PFSK-1 (cell line): Measurements from ENCODE around the gene SNRNP48.

Experiments used
- FOXP2 ChIP-seq: optimal IDR thresholded peaks from 2 replicates; pipeline ENCODE3; 2011; ENCODE audit warnings: borderline replicate concordance, control low read depth, inconsistent platforms; ENCODE audit not compliant: insufficient read depth; ENCODE audit errors: extremely low read length, extremely low read depth
- POLR2AphosphoS5 ChIP-seq: IDR thresholded peaks from 2 replicates; pipeline ENCODE4 v1.6.1; 2012; ENCODE audit warnings: low read depth, mild to moderate bottlenecking, control low read depth, low read length, moderate library complexity
- REST ChIP-seq, 2 experiments: IDR thresholded peaks; 2 replicates each; pipeline versions ENCODE4 v1.6.1 to v1.8.0; 2011 to 2012; ENCODE audit warnings: low read depth in 2 of 2, low read length in 2 of 2, control low read depth in 1 of 2, inconsistent platforms in 1 of 2, mild to moderate bottlenecking in 1 of 2, moderate library complexity in 1 of 2; ENCODE audit not compliant: insufficient read depth in 1 of 2
- SIN3A ChIP-seq: IDR thresholded peaks from 2 replicates; pipeline ENCODE4 v1.6.1; 2012; ENCODE audit warnings: mild to moderate bottlenecking, low read length, moderate library complexity, borderline replicate concordance; ENCODE audit not compliant: insufficient read depth
- TAF1 ChIP-seq: IDR thresholded peaks from 2 replicates; pipeline ENCODE4 v1.6.1; 2012; ENCODE audit warnings: low read length, control low read depth, borderline replicate concordance; ENCODE audit not compliant: insufficient read depth

The SNRNP48 gene

DNA sequence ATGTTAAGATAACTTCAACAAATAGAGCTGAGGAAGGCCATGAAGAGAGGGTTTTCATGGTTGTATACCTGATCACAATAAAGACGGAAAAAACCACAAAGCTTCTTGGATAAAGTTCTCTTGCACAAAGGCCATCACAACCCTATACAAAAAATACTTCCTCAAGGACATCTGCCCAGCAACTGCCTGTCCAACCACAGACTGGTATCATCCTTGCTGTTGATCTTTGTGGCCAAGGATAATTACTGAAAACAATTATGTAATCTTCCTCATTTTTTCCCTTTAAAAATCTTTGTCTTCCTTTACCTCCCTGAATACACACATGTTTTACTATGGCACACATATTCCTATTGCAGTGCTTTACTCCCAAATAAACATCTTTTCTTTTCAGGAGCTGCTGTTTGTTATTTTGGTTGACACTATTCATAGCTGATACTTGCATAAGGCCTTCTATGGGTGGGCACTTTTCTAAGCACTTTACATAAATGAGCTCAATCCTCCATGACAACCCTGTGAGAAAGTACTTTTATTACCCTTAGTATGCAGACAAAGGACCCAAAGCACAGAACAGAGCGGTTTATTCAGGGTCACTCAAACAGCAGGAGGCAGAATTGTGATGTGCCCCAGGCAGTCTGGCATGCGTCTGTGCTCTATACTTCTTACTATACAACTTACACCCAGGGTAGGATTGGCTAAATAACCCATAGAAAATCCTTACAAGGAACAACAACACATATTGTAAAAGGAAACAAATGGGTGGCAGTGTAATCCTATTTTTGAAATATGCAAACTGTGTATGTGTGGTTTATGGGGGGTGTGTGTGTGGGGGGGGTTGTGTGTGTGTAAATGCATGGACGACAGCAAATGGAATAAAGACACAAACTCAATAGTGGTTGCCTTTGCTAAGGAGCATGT, 35.1 kb downstream of the SNRNP48 start:
- TF ChIP-seq TAF1 = no peak
- TF ChIP-seq FOXP2 = no peak
- TF ChIP-seq SIN3A = no peak
- TF ChIP-seq POLR2AphosphoS5 = no peak
- no peak for TF ChIP-seq REST (IDR thresholded peaks at IDR 0.05; ENCODE audit: insufficient read depth in 1 of 2, low read depth in 2 of 2, low read length in 2 of 2)

GRCh38 chr6:7628479-7628878, 38.5 kb downstream of the SNRNP48 start:
- TF ChIP-seq SIN3A = no peak
- no peak for TF ChIP-seq POLR2AphosphoS5
- TF ChIP-seq TAF1 = no peak
- no peak for TF ChIP-seq REST (IDR thresholded peaks at IDR 0.05; ENCODE audit: insufficient read depth in 1 of 2, low read depth in 2 of 2, low read length in 2 of 2)
- no peak for TF ChIP-seq FOXP2

DNA sequence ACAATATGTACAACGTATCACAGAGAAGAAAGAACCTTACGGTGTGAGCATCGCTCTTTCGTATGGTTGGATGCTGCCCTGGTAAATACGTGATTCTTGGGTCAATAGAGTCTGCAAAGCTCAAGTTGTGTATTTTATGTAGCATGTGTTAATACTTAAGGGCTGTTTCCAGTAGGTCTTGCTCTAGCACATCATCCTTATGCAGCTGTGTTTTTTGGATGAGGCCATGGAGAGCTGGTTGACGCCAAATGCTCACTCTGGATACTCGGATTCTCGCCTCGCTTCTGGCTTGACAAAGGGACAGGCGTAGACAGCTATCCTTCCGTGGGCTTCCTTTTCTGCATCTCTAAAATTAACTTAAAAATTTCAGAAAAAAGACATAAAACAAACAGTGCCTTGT, 38.9 kb downstream of the SNRNP48 start:
- TF ChIP-seq REST (IDR thresholded peaks at IDR 0.05; ENCODE audit: insufficient read depth in 1 of 2, low read depth in 2 of 2, low read length in 2 of 2) (no peak), POLR2AphosphoS5 (no peak), FOXP2 (no peak), SIN3A (no peak), TAF1 (no peak)

GRCh38 chr6:7629321-7629720, 39.3 kb downstream of the SNRNP48 start:
- TF ChIP-seq REST (IDR thresholded peaks at IDR 0.05; ENCODE audit: insufficient read depth in 1 of 2, low read depth in 2 of 2, low read length in 2 of 2) (no peak), FOXP2 (no peak), TAF1 (no peak), SIN3A (no peak), POLR2AphosphoS5 (no peak)

- no peak for TF ChIP-seq SIN3A
- no peak for TF ChIP-seq FOXP2
- no peak for TF ChIP-seq POLR2AphosphoS5
- no peak for TF ChIP-seq TAF1
- TF ChIP-seq REST (IDR thresholded peaks at IDR 0.05; ENCODE audit: insufficient read depth in 1 of 2, low read depth in 2 of 2, low read length in 2 of 2) = no peak
Measured at GRCh38 chr6:7630792-7631191, 40.8 kb downstream of the SNRNP48 start.
